K562 (cell line): ENCODE results near the gene FGFR1OP2. TPM values are rescaled to one million over a fixed set of nuclear protein-coding genes. Genes with fewer than 3 reads are reported as not detected.

Experiments used
- ATAC-seq: fragments of 200-7000 bp; cut with Tn5 transposase; 3 replicates; pipeline ENCODE4 v1.9.1; 2020; ENCODE audit warnings: moderate library complexity
- BruUV-seq: library from RNA; stranded (reverse); fragments of 400-500 nt; replicated peaks from 2 replicates; lab custom pipeline; 2021; lab: Mats Ljungman, UMichigan
- CTCF ChIA-PET: fragments of 300-600 bp; formaldehyde crosslinking; extraction: SDS; loops from one replicate; lab custom pipeline; 2021; ENCODE audit warnings: low intra/inter-chr PET ratio; lab: Yijun Ruan, JAX
- POLR2A ChIA-PET: fragments of 300-600, 350-650 bp; sonication (Branson Sonifier 250); formaldehyde crosslinking; extraction: SDS; loops from one replicate; lab custom pipeline; 2021; ENCODE audit warnings: antibody characterized with exemption, inconsistent platforms; lab: Yijun Ruan, JAX
- DNase-seq, 4 experiments: peaks; one replicate each; pipeline versions ENCODE4 v3.0.0 to v3.0.0-alpha.2; 2011 to 2018; ENCODE audit warnings: low spot score in 3 of 4, mixed read lengths in 3 of 4; ENCODE audit errors: extremely low read depth in 1 of 4
- FAIRE-seq: peaks from 2 replicates; lab custom pipeline; 2011; peaks lifted over from hg19 to GRCh38; lab: Jason Lieb, UNC
- H2AFZ ChIP-seq: 2 replicates; pipeline ENCODE4 v1.6.0; 2011; ENCODE audit warnings: low read depth, low read length, control low read depth, inconsistent platforms
- H3K27ac ChIP-seq: fragments of 200-600 bp; 3 replicates; pipeline ENCODE4 v1.8.0; 2011; ENCODE audit warnings: low read depth, mild to moderate bottlenecking, control low read depth, inconsistent platforms, low read length, moderate library complexity, mixed read lengths; ENCODE audit errors: extremely low read depth
- H3K27me3 ChIP-seq, 2 experiments: fragments of 300-600 bp in 1 of 2; 2 replicates in 1 of 2; 3 replicates in 1 of 2; pipeline versions ENCODE4 v1.6.0 to v1.8.0; 2011; ENCODE audit warnings: inconsistent platforms in 2 of 2, low read length in 2 of 2, mild to moderate bottlenecking in 1 of 2, mixed read lengths in 1 of 2, moderate library complexity in 1 of 2; ENCODE audit not compliant: control insufficient read depth in 2 of 2, insufficient read depth in 2 of 2
- H3K36me3 ChIP-seq: fragments of 300-600 bp; 3 replicates; pipeline ENCODE4 v1.8.0; 2011; ENCODE audit warnings: mild to moderate bottlenecking, low read length, inconsistent platforms; ENCODE audit not compliant: control insufficient read depth, insufficient read depth
- H3K4me1 ChIP-seq, 2 experiments: fragments of 200-600 bp in 1 of 2; replicated peaks in 1 of 2; 2 replicates in 1 of 2; 3 replicates in 1 of 2; pipeline versions ENCODE4 v1.5.1 to v1.8.0; 2011; ENCODE audit warnings: inconsistent platforms in 2 of 2, low read length in 2 of 2, mild to moderate bottlenecking in 1 of 2, mixed read lengths in 1 of 2, moderate library complexity in 1 of 2; ENCODE audit not compliant: control insufficient read depth in 2 of 2, insufficient read depth in 2 of 2
- H3K4me2 ChIP-seq: 2 replicates; pipeline ENCODE4 v1.6.1; 2011; ENCODE audit warnings: low read length, control low read depth, inconsistent platforms, mixed read lengths; ENCODE audit not compliant: insufficient read depth
- H3K4me3 ChIP-seq: fragments of 200-600 bp; sonication (generic), shearing (Covaris generic); 2 replicates; pipeline ENCODE4 v1.5.1; 2016; ENCODE audit warnings: control low read depth, inconsistent platforms
- H3K79me2 ChIP-seq: fragments of 200-600 bp; 3 replicates; pipeline ENCODE4 v1.8.0; 2011; ENCODE audit warnings: low read length, inconsistent platforms; ENCODE audit not compliant: control insufficient read depth, insufficient read depth
- H3K9ac ChIP-seq, 2 experiments: 2 replicates each; pipeline versions ENCODE4 v1.6.0 to v1.6.1; 2011; ENCODE audit warnings: low read depth in 2 of 2, low read length in 2 of 2, control low read depth in 1 of 2, inconsistent platforms in 1 of 2, mild to moderate bottlenecking in 1 of 2, mixed read lengths in 1 of 2; ENCODE audit not compliant: insufficient read depth in 1 of 2
- H3K9me1 ChIP-seq: one replicate; pipeline ENCODE4 v1.6.0; 2011; ENCODE audit warnings: inconsistent platforms, mild to moderate bottlenecking, low read length, moderate library complexity; ENCODE audit not compliant: control insufficient read depth, insufficient read depth
- H3K9me3 ChIP-seq: replicated peaks from 2 replicates; pipeline ENCODE4 v1.5.1; 2011; ENCODE audit warnings: low read depth, low read length, inconsistent platforms; ENCODE audit not compliant: control insufficient read depth, insufficient read depth
- H4K20me1 ChIP-seq: replicated peaks from 2 replicates; pipeline ENCODE4 v1.6.1; 2011; ENCODE audit warnings: low read length, inconsistent platforms, mixed read lengths; ENCODE audit not compliant: control insufficient read depth, insufficient read depth
- MXI1 ChIP-seq: IDR thresholded peaks from 2 replicates; pipeline ENCODE4 v1.6.1; 2011; ENCODE audit warnings: low read depth, mild to moderate bottlenecking, improper control_type of control experiment, low read length
- MYBL2 ChIP-seq, 2 experiments: fragments of 450-650 bp in 1 of 2; sonication (generic) in 1 of 2; formaldehyde crosslinking in 1 of 2; IDR thresholded peaks; 2 replicates each; pipeline versions ENCODE4 v1.6.1 to v1.8.1; 2017 to 2022; ENCODE audit warnings: borderline replicate concordance in 1 of 2, inconsistent platforms in 1 of 2, low read depth in 1 of 2, mild to moderate bottlenecking in 1 of 2, missing genetic modification reagents in 1 of 2, moderate library complexity in 1 of 2
- MYNN ChIP-seq, 2 experiments: sonication (generic); formaldehyde crosslinking in 1 of 2; IDR thresholded peaks; 2 replicates each; pipeline versions ENCODE4 v1.5.0 to v1.6.1; 2016 to 2020; ENCODE audit warnings: antibody characterized with exemption in 1 of 2, missing genetic modification reagents in 1 of 2
- NCOA6 ChIP-seq: fragments of 450-650 bp; IDR thresholded peaks from 2 replicates; pipeline ENCODE4 v1.6.1; 2017; ENCODE audit warnings: mild to moderate bottlenecking
- TGIF2 ChIP-seq: sonication (generic); formaldehyde crosslinking; IDR thresholded peaks from 2 replicates; pipeline ENCODE4 v1.8.1; 2022; ENCODE audit warnings: mild to moderate bottlenecking, missing genetic modification reagents, moderate library complexity
- ZBTB1 ChIP-seq: sonication (generic); formaldehyde crosslinking; IDR thresholded peaks from 2 replicates; pipeline ENCODE4 v1.8.1; 2023; ENCODE audit warnings: missing genetic modification reagents, low read depth, mild to moderate bottlenecking, borderline replicate concordance
- ZBTB12 ChIP-seq: fragments of 250-450 bp; sonication (Bioruptor Pico); IDR thresholded peaks from 2 replicates; pipeline ENCODE4 v1.4.0; 2020
- ZKSCAN1 ChIP-seq: fragments of 150-350 bp; IDR thresholded peaks from 2 replicates; pipeline ENCODE4 v1.6.1; 2016; ENCODE audit warnings: low read depth, low read length
- ZNF24 ChIP-seq: fragments of 450-650 bp; IDR thresholded peaks from 2 replicates; pipeline ENCODE4 v1.6.1; 2016
- ZNF609 ChIP-seq: sonication (generic); formaldehyde crosslinking; IDR thresholded peaks from 2 replicates; pipeline ENCODE4 v1.8.1; 2023; ENCODE audit warnings: missing genetic modification reagents, mild to moderate bottlenecking, borderline replicate concordance
- ZNF695 ChIP-seq: fragments of 450-650 bp; formaldehyde crosslinking; IDR thresholded peaks from 2 replicates; pipeline ENCODE4 v1.4.0; 2020; ENCODE audit warnings: mild to moderate bottlenecking, moderate library complexity
- WGBS: fragments of 100-300 bp; shearing (Covaris generic); methylation state at CpG from one replicate; pipeline ENCODE4 v1.1.6; 2016; ENCODE audit warnings: low coverage, mixed read lengths; ENCODE audit not compliant: insufficient coverage; ENCODE audit errors: missing lambda C conversion rate; 5-methylcytosine and 5-hydroxymethylcytosine counted together
- in situ Hi-C: fragments of 300-500 bp; cut with MboI; formaldehyde crosslinking; loops from 4 replicates; pipeline ENCODE4 v1.15.0; 2018; ENCODE audit warnings: inconsistent platforms, mixed read lengths
- intact Hi-C: fragments of 100-400 bp; cut with micrococcal nuclease; formaldehyde crosslinking; loops from 2 replicates; pipeline ENCODE4 v1.14.2; 2022
- polyA plus RNA-seq, 8 experiments: library from polyadenylated mRNA; depleted of rRNA in 4 of 8; stranded (reverse) in 5 of 8; unstranded in 3 of 8; fragments of >200 nt; fragmentation: Nextera tagmentation in 2 of 8; fragmentation: Illumina TruSeq in 1 of 8; extraction: Ambion mirVana in 2 of 8; extraction: Trizol in 1 of 8; gene quantifications; 2 replicates each; pipeline versions ENCODE4 v1.2.1 to v1.2.3, GENCODE V29; 2011 to 2014; ENCODE audit warnings: inconsistent platforms in 1 of 8, missing spikeins in 1 of 8
- total RNA-seq, 7 experiments: library from RNA; depleted of rRNA in 6 of 7; stranded (reverse); fragments of >200 nt in 6 of 7; fragmentation: Illumina TruSeq in 2 of 7; extraction: Trizol in 2 of 7; gene quantifications; 2 replicates each; pipeline versions ENCODE4 v1.2.1 to v1.2.3, GENCODE V29; 2011 to 2021; ENCODE audit warnings: low replicate concordance in 1 of 7
- TF ChIP-seq, protein P1 (sequence below): fragments of 250-450 bp; sonication (Bioruptor Pico); IDR thresholded peaks from 2 replicates; pipeline ENCODE4 v1.8.0; 2022; ENCODE audit warnings: inconsistent platforms, mild to moderate bottlenecking, moderate library complexity, borderline replicate concordance
- TF ChIP-seq, protein P2 (sequence below): fragments of 450-650 bp; IDR thresholded peaks from 2 replicates; pipeline ENCODE4 v1.6.1; 2017; ENCODE audit warnings: mild to moderate bottlenecking, moderate library complexity

Gene FGFR1OP2
- total and polyA plus RNA-seq, 9 of the 15 experiments (the other 6 are each of a cell fraction or from before 2014, with no cell fraction given), result 31.6 to 49.0 (median 37.1) TPM

DNA sequence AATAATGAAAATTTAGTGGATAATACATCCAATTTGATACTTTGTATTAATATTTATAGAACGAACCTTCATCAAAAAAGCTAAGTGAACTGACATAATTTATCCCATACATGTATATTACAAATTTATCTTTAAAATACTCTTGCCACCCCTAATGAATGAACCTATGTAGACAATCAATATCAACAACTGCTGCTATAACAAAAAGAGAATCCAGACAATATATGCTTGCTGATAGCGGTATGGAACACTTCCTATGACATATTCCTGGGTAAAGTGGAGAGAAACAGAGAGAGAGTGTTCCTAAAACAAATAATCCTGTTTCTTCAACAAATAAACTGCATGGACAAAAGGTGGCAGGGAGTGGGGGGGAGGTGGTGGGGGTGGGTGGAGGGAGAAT lies 44.6 kb downstream of the FGFR1OP2 start:
- Histone ChIP-seq H3K27ac (no peak overlapping the region), H3K9me1 (no peaks in the 10 kb centered on the region), H3K79me2 (no peaks in the 10 kb centered on the region), H4K20me1 (no peaks in the 10 kb centered on the region), H3K4me2 (no peak overlapping the region), H3K4me3 (no peak overlapping the region), H3K9ac (no peak overlapping the region), H2AFZ (no peak overlapping the region), H3K27me3 (no peaks in the 10 kb centered on the region), H3K36me3 (peaks cover 21% of the 10 kb centered on the region; the same call in 2 of the 3 replicates), H3K4me1 (no peaks in the 10 kb centered on the region), H3K9me3 (no peaks in the 10 kb centered on the region)
- TF ChIP-seq, protein P1, sequence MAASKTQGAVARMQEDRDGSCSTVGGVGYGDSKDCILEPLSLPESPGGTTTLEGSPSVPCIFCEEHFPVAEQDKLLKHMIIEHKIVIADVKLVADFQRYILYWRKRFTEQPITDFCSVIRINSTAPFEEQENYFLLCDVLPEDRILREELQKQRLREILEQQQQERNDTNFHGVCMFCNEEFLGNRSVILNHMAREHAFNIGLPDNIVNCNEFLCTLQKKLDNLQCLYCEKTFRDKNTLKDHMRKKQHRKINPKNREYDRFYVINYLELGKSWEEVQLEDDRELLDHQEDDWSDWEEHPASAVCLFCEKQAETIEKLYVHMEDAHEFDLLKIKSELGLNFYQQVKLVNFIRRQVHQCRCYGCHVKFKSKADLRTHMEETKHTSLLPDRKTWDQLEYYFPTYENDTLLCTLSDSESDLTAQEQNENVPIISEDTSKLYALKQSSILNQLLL (CRISPR knock-in tag), result no peak
- no peak for TF ChIP-seq MYBL2 (IDR thresholded peaks at IDR 0.05; ENCODE audit: low read depth)
- TF ChIP-seq MYBL2 (CRISPR knock-in tag; IDR thresholded peaks at IDR 0.05; ENCODE audit: borderline replicate concordance), result no peak
- no peak for TF ChIP-seq ZNF24
- TF ChIP-seq ZKSCAN1, result no peak
- no peak for TF ChIP-seq MXI1
- no peak for TF ChIP-seq TGIF2
- TF ChIP-seq, protein P2, sequence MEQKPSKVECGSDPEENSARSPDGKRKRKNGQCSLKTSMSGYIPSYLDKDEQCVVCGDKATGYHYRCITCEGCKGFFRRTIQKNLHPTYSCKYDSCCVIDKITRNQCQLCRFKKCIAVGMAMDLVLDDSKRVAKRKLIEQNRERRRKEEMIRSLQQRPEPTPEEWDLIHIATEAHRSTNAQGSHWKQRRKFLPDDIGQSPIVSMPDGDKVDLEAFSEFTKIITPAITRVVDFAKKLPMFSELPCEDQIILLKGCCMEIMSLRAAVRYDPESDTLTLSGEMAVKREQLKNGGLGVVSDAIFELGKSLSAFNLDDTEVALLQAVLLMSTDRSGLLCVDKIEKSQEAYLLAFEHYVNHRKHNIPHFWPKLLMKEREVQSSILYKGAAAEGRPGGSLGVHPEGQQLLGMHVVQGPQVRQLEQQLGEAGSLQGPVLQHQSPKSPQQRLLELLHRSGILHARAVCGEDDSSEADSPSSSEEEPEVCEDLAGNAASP, result no peak
- TF ChIP-seq ZNF609 (CRISPR knock-in tag), result no peak
- TF ChIP-seq ZBTB1 (CRISPR knock-in tag), result no peak
- no peak for TF ChIP-seq MYNN (IDR thresholded peaks at IDR 0.05)
- no peak for TF ChIP-seq MYNN (CRISPR knock-in tag; IDR thresholded peaks at IDR 0.05)
- no peak for TF ChIP-seq NCOA6
- no peak for TF ChIP-seq ZNF695 (CRISPR knock-in tag)
- TF ChIP-seq ZBTB12 (CRISPR knock-in tag), result no peak
- ChIA-PET CTCF (no interaction called here), POLR2A (no interaction called here)
- no TSS peak for BruUV-seq
- ATAC-seq (no peak), FAIRE-seq (no peak), DNase-seq (no peak)
- in situ Hi-C loops, result no loop called here
- WGBS, result 75% methylated on average over 2 of the region's 2 CpGs
- intact Hi-C loops, result no loop called here
